IMR-90 (cell line): ENCODE data around the gene CFAP20.

ENCODE experiments used
- BHLHE40 ChIP-seq: fragments of 150-350 bp; IDR thresholded peaks from 2 replicates; pipeline ENCODE4 v1.6.1; 2016; ENCODE audit warnings: mild to moderate bottlenecking, low read depth, low read length
- CEBPB ChIP-seq: IDR thresholded peaks from 2 replicates; pipeline ENCODE4 v1.6.1; 2012; ENCODE audit warnings: low read depth, low read length, improper control_type of control experiment
- CTCF ChIP-seq: conservative IDR thresholded peaks from 2 replicates; pipeline ENCODE4 v1.5.1; 2012; ENCODE audit warnings: mild to moderate bottlenecking, low read depth, low read length, improper control_type of control experiment
- ELK1 ChIP-seq: fragments of 150-350 bp; IDR thresholded peaks from 2 replicates; pipeline ENCODE4 v1.6.1; 2016; ENCODE audit warnings: low read depth, mild to moderate bottlenecking, low read length, moderate library complexity, borderline replicate concordance
- FOS ChIP-seq: fragments of 150-350 bp; IDR thresholded peaks from 2 replicates; pipeline ENCODE4 v1.6.1; 2016; ENCODE audit warnings: low read depth, low read length
- MAFK ChIP-seq: IDR thresholded peaks from 2 replicates; pipeline ENCODE4 v1.6.1; 2012; ENCODE audit warnings: low read depth, low read length, improper control_type of control experiment
- MAZ ChIP-seq: IDR thresholded peaks from 2 replicates; pipeline ENCODE4 v1.6.1; 2012; ENCODE audit warnings: low read depth, mild to moderate bottlenecking, low read length, improper control_type of control experiment, moderate library complexity, borderline replicate concordance
- MXI1 ChIP-seq: IDR thresholded peaks from 2 replicates; pipeline ENCODE4 v1.6.1; 2012; ENCODE audit warnings: low read depth, mild to moderate bottlenecking, low read length, moderate library complexity, borderline replicate concordance
- POLR2A ChIP-seq: IDR thresholded peaks from 2 replicates; pipeline ENCODE4 v1.6.1; 2012; ENCODE audit warnings: mild to moderate bottlenecking, low read depth, low read length
- RAD21 ChIP-seq: IDR thresholded peaks from 2 replicates; pipeline ENCODE4 v1.6.1; 2012; ENCODE audit warnings: low read length, improper control_type of control experiment
- RFX5 ChIP-seq: IDR thresholded peaks from 2 replicates; pipeline ENCODE4 v1.8.0; 2012; ENCODE audit warnings: low read depth, mild to moderate bottlenecking, low read length, moderate library complexity
- SMC3 ChIP-seq: fragments of 150-350 bp; IDR thresholded peaks from 2 replicates; pipeline ENCODE4 v1.6.1; 2016; ENCODE audit warnings: low read depth, mild to moderate bottlenecking, antibody characterized with exemption, low read length, moderate library complexity
- USF2 ChIP-seq: fragments of 150-350 bp; IDR thresholded peaks from 2 replicates; pipeline ENCODE4 v1.6.1; 2017; ENCODE audit warnings: mild to moderate bottlenecking, antibody characterized with exemption, low read length, low read depth

- no peak for TF ChIP-seq CTCF
- no peak for TF ChIP-seq POLR2A
- TF ChIP-seq MAFK: peak; percentile 44; the same call in 1 of the 2 replicates
- TF ChIP-seq CEBPB: no peak
- TF ChIP-seq FOS: no peak
- no peak for TF ChIP-seq RAD21
- no peak for TF ChIP-seq BHLHE40
- no peak for TF ChIP-seq USF2
- no peak for TF ChIP-seq SMC3
- TF ChIP-seq RFX5: no peak
- TF ChIP-seq ELK1: no peak
- no peak for TF ChIP-seq MXI1
- TF ChIP-seq MAZ: no peak
These were observed 8.0 kb downstream of the CFAP20 start for GRCh38 chr16:58121132-58121531.
